HG03521 (cell line): ENCODE measurements around the gene PRR33.

Experiments
- ATAC-seq: cut with Tn5 transposase; IDR thresholded peaks from one replicate; pipeline ENCODE4 v1.9.1; 2021; ENCODE audit warnings: mild to moderate bottlenecking, moderate library complexity; ENCODE audit not compliant: unreplicated experiment

Gene PRR33

DNA sequence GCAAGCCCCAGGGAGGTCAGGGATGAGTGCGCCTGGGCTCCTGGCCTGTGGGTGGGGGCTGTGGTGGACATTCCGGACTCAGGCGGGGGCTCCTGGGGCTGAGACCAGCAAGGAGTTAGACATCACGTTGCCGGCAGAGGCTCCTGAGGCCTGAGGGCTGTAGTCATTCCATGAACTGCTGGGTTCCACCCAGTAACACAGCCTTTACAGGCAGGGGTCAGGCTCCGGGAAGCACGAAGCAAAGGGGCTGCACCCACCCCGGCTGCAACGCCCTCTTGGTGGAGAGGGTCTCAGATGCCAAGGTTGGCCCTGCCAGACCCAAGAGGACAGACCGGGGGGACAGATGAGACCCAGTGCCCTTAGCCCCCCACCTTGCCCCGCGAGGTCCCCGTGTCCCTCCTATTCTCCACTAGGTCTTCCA, 36.8 kb upstream of the PRR33 start:
- ATAC-seq, result no peak

DNA sequence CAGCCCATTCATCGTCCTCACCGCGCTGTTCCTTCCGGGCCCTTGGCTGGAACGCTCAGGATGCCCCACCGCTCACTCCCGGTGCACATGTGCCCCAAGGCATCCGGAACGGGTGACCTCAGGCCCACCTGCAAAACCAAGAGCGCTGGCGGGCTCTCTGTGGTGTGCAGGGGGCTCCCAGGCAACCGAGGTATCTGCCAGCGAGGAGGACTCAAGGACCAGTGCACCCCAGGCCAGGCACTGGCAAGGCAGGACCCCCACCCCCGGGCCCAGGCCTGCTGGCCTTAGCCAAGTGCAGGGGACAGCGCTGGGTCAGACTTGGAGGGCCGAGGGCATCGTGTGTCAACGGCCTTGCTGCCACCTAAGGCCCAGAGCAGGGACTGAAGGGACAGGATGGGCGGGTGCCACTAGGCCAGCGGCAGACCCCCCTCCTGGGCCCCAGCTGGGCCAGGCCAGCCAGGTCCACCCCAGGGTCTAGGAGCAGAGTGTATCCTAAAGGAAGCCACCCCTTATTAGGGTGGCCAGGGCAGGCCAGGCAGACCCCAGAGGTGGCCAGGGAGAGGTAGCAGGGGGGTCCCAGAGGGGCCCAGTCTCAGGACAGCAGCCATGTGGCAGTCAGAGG, 36.3 kb upstream of the PRR33 start:
- no peak for ATAC-seq

DNA sequence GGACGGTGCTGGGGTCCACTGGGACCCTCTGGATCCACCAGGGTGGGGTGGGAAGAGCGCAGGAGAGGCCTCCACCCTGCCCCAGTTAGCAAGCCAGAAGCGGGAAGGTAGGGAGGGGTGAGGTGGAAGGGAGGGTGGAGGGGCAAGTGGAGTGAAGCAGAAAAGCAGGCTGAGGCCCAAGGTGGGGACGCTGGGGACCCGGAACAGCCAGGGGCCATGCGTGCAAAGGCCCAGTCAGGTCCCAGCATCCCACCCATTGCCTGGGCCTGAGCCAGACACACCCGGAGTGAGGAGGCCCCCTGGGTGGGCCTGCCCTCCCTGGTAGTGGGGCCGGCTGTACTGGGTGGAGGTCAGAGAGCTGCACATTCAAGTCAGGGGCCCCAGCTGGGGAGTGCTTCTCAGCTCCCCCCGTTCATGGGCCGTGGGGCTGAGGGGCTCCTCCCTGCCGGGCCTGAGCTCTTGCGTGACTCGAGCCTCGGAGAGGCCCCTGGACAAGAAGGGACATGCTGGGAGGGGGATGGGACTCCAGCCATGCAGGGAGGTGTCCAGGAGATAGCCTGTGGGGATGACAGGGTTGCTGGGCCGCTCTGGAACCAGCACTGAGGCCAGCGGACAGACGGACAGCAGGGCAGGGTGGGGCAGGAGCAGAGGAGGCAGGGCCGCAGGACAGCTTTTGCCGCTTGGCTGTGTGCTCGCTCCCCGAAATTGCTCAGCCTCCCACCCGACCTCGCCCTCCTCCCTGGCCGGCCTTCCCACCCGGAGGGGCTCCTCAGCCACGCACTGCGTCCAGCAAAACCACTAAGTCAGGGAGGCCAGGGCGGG, 35.5 kb upstream of the PRR33 start:
- ATAC-seq, result no peak

DNA sequence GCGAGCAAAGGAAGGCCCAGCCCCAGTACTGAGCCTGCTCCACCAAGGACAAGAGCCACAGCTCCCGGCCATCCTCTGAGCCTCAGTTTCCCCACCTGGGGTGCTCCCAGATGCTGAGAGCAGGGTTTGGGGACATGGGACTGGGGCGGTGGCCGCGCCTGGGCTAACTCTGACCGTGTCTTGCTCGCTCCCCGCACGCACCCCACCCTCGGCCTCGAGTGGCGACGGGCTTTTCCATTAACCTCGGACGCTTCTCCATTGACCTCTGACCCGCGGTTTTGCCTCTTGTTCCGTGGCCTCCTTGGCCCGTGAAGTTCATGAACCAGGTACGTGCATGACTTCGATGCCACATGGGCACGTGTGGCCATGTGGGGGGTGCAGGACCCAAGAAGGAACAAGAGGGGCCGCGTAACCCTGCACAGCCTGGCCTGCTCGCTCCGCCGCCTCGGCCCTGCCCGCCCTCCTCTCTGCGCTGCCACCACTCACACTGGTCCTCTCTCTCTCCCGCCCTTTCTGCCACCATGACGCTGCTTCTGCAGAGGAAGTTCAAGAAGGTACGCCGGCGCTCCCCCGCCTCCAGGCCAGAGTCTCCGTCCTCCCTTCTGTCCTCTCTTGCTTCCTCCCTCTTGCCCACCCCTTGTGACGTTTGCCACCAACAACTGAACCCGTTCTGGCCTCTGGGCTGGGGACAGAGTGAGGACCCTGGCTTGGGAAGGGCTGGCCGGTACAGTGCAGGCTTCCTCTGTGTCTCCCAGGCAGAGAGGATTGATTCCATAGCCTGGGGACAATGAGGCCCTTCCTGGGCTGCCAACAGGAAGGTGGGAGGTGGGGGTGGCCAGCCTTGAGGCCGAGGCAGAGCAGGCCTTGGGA, 34.7 kb upstream of the PRR33 start:
- ATAC-seq, result no peak

DNA sequence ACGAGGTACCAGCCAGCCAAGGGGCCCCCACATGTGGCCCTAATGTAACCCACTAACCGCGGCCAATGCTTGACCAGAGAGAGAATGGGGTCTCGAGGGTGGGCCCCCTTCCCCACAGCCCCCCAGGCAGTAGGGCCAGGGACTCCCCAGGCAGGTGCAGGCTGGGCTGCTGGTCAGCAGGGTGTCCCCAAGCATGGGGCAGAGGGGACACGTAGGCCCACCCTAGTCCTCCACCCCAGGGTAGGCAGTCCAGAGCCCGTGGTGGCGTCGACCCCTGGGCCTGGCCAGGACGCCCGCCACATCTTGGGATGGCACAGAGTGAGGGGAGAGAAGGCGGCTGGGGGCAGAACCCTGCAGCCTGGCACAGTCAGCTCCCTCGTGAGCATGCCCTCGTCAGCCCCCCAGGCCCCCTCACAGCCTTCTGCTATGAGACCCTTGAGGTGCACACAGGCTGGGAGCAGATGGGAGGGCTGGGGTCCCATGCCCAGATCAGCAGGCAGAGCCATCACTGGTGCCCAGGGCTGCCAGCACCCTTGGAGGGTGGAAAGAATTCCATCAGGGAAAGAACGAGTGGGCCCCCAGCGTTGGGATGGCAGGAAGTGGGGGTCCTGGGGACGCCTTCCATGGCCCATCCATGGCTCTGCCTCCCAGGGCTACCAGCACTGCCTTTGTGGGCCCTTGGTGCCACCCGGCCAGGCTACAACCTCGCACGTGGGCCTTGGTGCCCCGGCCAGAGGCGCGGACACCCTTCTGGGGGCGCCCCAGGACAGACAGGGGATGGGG, 33.9 kb upstream of the PRR33 start:
- no peak for ATAC-seq

DNA sequence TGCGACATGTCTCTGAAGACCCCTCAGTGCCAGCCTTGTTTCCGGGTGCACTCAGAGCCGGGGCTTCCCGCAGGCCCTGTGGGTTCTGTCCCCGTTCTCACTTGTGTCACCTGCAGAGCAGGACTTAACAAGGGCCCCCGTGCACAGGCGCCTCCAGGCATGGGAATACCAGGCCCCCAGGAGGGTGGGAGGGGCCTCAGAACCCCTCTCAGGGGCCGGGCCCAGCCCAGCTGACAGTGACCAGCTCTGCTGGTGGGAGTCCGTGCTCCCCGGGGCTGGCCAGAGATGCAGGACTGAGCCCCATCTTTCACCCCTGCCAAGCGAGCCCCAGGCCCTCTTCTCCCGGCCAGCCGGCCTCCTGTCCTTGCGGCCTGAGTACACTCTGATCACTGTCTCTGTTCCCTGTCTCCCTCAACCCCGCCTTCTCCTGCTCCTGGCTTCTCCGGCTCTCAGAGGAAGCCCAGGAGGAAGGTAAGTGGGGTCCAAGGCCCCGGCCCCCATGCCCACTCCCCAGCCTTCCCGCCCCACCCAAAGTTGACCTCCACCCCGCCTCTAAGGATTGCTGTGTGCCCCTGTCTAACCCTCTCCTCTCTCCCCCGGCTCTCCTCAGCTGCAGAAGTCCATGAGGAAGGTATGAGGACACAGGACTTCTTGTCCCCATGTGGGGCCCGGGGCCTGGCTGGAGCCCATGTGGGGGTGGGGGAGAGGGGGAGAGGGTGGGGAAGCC, 33.1 kb upstream of the PRR33 start:
- no peak for ATAC-seq

DNA sequence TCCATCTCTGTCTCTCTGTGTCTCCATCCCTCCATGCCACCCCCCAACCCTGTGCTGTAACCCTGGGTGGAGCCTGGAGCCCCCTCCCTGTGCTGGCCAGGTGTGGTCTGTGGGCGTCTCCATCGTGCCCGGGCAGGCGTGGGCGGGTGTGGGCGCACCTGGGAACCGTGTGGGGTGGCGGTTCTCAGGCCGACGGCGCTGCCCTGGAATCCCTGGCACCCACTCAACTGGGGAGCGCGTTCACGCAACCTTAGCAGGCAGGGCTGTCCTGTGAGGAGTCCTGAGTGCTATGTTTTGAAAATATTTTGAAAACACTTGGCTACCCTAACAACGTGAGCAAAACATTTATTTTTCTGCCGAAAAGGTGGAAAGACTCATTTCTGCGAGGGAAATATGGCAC, 32.5 kb upstream of the PRR33 start:
- ATAC-seq, result no peak

DNA sequence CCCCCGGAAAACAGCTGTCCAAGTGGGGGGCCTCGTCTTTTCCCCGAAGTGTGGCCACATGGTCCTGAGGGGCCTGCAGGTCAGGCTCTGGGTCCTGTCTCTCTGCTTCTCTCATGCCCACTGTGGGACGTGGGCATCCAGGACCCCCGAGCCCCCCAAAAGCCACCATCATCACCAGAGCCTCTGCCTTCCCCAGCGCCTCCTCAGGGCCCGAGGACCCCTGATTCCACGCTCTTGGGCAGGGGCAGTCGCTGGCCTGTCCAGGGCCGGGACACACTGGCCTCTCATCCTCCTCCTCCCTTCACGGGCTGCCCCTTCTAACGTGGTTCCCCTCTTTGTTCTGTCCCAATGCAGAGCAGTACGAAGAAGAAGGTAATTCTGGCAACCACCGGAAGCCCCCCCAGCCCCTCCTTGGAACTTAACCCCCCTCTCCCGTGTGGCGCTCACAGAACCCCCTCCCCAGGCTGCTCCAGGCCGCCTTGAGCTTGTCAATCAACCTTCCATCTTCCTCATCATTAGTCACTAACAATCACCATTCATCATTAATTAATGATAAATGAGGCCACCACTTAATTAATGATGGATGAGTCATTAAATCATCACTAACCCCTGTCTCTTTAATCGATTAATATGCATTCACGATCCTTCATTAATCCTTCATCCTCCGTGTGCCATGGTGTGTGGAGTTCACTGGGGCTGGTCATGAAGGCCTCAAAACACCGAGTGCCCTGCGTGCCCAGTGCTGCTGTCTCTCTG, 31.7 kb upstream of the PRR33 start:
- no peak for ATAC-seq

DNA sequence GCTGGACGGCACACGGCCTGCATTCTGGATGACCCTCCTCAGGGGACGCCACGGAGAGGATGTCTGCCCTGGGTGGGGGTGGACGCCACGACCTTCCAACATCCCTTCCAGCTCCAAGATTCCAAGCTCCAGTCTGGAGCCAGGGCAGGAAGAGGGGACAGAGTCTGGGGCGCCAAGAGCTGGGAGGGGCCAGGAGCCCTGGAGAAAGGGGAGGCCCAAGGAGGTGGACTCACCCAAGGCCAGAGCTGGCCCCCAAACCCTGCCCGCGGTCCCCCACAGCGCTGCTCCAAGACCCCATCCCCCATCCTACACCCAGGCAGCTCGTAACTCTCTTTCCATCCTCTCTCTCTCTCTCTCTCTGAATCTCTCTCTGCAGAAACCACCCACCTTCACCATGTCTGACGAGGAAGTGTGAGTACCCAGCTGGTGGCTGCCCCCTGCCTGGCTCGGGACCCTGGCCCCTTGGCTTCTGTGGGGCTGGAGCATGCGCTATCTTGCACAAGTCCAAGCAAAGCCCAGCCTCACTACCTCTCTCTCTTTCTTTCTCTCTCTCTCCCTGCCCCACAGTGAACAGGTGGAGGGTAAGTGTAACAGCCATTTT, 30.9 kb upstream of the PRR33 start:
- ATAC-seq, result no peak

DNA sequence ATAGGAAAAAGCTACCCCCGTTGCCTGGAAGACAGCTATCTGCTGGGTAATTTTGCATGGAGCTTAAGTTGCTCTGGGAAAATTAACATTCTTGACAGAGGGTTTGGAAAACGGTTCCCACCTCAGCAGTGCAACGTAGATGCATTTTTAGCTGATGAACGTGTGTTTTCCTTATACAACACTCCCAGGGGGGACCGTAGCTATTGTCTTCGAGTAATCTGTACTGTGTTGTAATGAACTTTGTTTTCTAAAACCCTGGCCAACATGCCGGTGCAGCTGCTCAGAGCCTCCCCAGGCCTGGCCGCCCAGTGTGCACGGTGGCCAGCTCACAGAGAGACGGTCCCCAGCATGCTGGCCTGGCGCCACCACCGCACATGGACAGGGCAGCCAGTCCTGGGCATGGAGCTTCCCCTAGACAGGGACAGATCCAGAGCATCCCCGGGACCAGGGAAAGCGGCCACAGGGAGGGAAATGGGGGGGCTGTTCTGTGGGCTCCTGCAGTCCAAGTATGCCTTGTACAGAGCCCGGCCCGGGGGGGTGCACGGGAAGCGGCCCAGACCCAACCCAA, 30.0 kb upstream of the PRR33 start:
- no peak for ATAC-seq

DNA sequence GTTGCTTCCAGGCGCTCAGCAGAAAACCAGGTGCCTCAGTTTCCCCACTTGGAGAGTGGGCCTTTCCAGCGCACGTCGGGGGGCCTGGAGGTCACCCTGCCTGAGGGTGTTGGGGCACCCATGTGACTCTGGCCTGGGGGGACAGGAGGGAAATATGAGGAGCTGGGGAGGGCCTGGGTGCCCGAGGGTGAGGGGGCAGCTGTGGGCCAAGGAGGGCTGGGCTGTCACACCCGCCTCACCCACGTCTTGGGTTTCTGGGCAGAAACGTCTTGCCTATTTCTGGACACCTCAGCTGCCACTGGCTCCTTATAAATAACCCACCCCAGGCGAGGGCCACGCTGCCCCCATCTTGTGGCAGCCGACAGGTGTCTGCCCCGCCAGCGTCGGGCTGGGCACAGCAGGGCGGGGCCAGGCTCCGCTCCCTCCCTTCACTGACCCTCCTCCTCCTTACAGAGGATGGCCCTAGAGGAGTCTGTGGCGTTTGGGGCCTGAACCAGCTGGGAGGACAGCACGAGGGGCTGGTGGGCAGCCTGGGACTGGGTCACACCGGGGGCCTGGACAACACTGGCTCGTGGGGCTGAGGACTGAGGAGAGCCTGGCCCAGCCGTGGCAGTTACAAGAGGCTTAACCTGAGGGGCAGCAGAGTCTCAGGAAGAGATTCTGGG, 29.3 kb upstream of the PRR33 start:
- no peak for ATAC-seq

DNA sequence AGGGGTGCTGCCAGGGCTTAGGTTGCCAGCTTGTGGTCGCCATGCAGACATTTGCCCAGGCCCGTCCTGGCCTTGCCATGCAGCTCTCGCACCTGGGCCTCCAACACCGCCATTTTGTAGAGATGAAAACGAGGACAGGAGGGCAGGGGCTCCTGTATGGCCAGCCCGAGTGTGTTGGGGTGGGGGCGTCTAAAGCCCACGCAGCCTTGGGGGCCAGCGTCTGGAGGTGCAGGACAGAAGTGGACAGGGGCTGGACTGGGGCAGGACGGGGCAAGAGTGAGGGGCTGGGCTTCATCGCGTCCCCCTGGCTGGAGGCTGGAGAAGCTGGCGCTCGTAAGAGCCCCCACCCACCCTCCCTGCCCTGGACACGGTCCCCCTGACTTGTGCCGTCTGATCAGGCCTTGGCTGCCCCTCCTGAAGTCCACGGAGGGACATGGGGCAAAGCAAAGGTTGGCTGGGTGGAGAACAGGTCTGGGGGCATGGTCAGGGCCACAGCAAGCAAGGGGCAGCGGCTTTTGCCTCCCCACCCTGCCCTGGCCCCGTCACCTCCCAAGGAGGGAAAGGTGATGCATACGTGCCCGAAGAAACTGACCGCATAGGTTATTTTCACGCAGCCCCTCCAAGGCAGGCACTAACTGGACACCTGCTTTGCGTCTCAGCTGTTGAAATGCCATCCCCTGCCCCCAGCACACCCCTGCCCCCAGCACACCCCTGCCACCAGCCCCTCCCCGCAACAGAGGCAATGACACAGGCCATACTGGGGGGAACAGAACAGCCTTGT, 28.6 kb upstream of the PRR33 start:
- no peak for ATAC-seq

DNA sequence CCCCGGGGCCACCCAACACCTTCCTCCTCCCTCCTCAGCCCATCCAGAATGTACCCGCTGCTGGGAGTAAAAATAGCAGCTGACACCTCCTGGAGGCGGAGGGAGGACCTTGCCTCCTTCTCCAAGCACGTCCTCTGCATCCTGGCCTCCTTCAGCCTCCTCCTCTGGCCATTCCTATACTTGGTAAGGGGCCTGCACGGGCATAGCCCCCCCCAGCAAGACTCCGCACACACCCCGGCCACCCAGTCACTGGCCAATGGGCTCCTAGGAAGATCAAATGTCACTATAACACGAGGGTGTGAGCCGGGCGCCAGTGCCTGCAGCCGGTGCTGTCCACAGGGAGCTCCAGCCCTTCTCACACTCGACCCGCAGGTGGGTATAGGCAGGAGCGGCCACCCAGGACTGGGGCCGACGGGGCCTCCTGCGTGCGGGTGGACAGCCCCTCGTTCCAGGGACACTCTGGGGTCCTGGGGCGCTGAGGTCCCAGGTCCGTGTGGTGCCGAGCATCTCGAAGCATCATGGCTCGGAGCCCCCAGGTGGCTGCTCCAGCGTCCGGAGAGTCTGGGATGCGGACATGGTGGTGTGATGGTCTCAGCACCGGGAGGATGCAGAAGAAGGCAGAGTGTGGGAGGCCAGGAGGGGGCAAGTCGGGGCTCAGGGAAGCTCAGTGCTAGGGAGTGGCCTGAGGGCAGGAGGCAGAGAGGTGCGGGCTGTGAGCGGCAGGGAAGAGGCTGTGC, 27.9 kb upstream of the PRR33 start, which contains the start of gene TNNT3:
Gene TNNT3, plus strand, starts transcription at position 313 of the 737 bp plus-strand sequence. CDS start 3,172 bp downstream, outside the sequence.
- ATAC-seq, result no peak

DNA sequence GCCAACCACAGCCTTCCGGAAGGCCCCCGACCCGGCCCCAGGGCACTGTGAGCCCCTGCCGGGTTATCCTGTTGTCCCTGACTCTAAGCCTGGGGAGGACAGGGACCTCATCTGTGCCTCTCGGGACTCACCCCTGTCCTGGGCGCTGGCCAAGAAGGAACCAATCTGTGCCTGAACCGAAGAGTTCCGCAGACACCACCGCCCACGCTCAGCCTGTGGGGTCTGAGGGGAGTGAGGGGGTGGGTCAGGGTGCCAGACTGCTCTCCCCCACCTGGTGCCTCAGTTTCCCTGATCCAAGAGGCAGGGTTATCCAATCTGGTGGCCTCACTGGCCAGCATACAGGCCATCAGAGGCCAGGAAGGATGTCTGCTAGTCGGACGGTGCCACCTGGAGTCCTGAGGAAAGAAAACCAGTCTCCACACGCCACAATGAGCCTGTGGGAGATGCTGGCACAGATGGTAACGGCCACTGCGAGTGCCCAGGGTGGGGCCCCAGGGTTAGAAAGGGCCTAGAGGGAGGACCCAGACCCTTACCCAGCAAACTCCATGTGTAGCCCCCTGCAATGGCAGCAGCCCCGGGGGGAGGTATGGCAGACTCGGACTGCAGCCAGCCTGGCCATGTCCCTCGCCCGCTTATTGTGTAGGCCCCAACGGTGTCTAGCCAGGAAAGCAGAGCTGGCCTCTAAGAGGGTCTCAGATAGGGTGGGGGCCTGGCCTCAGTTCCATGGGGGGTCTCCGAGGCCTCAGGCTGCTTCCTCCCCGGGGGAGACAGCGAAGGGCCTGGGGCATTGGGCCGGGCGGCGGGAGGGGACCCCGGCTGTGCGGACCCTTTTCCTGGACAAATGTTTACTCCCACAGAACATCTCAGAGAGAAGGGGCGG, 27.0 kb upstream of the PRR33 start:
- no peak for ATAC-seq

DNA sequence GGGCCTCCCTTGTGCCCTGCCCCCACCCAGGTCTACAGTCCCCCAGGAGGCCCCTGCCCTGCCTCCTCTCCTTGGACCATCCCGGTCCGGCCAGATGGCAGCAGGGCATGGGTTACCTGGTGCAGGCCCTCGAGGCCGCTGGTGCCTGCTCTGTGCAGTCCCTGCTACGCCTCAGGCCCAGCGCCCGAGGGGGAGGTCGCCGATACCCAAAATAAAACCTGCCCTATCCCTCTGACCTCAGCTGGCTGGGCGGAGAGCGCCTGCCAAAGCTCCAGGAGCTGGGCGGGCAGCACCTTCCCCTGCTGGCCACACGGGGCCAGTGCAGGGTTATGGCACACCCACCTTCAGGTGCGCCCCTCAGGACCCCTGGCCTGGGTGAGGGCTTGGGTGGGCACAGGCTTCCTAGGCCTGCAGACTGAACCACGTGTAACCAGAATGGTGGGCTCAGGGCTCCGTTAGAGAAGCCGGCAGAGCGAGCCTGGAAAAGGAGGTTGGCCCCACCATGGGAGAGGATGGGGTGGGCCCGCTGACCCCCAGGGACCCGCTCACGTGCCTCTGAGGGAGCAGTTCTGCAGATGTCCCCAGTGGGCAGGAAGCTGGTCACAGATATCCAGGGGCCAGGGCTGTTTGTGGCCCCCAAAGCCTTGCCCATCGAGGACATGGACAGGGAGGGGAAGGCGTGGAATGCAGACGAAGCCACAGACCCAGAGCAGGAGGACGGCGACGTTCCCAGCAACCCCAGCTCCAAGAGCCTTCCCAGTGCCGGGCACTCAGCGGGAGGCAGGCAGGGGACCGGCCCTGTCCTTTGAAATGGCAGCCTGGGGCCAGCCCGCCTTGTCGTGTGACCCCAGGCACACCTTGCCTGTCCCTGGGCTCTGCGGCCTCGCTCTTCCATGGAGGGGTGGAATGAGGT, 26.1 kb upstream of the PRR33 start:
- no peak for ATAC-seq
